Thyroid gland (tissue), 4 donors: ENCODE data around the gene CEP192. TPM values are rescaled to one million over a fixed set of nuclear protein-coding genes. Genes with fewer than 3 reads are reported as not detected.

Source experiments
- DNase-seq, 2 donors: peaks; one replicate each; pipeline ENCODE4 v3.0.0-alpha.2; 2019
- H3K27ac ChIP-seq, 3 donors: fragments of 200-600 bp; sonication (generic); 1 replicate in 2 of 3; 2 replicates in 1 of 3; pipeline ENCODE4 v1.5.1; 2016 to 2019; ENCODE audit warnings: mild to moderate bottlenecking in 1 of 3, moderate library complexity in 1 of 3
- H3K27me3 ChIP-seq: fragments of 200-600 bp; sonication (generic); one replicate; pipeline ENCODE4 v1.5.1; 2019
- H3K36me3 ChIP-seq, 2 donors: fragments of 200-600 bp; sonication (generic); one replicate each; pipeline ENCODE4 v1.5.1; 2016 to 2019
- H3K4me1 ChIP-seq, 2 donors: fragments of 200-600 bp; sonication (generic); one replicate each; pipeline ENCODE4 v1.5.1; 2017 to 2019
- H3K4me3 ChIP-seq, 3 donors: fragments of 200-600 bp; sonication (generic); replicated peaks in 1 of 3; 1 replicate in 2 of 3; 2 replicates in 1 of 3; pipeline ENCODE4 v1.5.1; 2016; ENCODE audit warnings: mild to moderate bottlenecking in 1 of 3
- H3K9me3 ChIP-seq: fragments of 200-600 bp; sonication (generic); one replicate; pipeline ENCODE4 v1.5.1; 2017
- POLR2A ChIP-seq, 2 donors: fragments of 450-650 bp; IDR thresholded peaks; one replicate each; pipeline ENCODE4 v1.6.1; 2017; ENCODE audit warnings: antibody characterized with exemption in 2 of 2, mild to moderate bottlenecking in 2 of 2, moderate library complexity in 1 of 2
- WGBS, 2 donors: methylation state at CpG; one replicate each; pipeline ENCODE4 v1.1.5; 2017; 5-methylcytosine and 5-hydroxymethylcytosine counted together
- intact Hi-C: fragments of 100-400 bp; cut with DNase I; formaldehyde crosslinking; loops from one replicate; pipeline ENCODE4 v1.15.1; 2023
- total RNA-seq, 4 donors: library from RNA; depleted of rRNA; stranded (reverse); fragments of >200 nt; gene quantifications; one replicate each; pipeline ENCODE4 v1.2.3, GENCODE V29; 2016
- TF ChIP-seq, protein P1 (sequence below), 6 experiments: fragments of 200-600 bp in 3 of 6; fragments of 450-650 bp in 3 of 6; sonication (generic) in 3 of 6; IDR thresholded peaks; one replicate each; pipeline ENCODE4 v1.5.1; 2016 to 2019; ENCODE audit warnings: antibody characterized with exemption in 6 of 6, mild to moderate bottlenecking in 2 of 6, inconsistent platforms in 1 of 6, moderate library complexity in 1 of 6

CEP192 gene
- total RNA-seq, 4 donors from 2014 or later, result 23.8 to 36.0 (median 32.2) TPM

DNA sequence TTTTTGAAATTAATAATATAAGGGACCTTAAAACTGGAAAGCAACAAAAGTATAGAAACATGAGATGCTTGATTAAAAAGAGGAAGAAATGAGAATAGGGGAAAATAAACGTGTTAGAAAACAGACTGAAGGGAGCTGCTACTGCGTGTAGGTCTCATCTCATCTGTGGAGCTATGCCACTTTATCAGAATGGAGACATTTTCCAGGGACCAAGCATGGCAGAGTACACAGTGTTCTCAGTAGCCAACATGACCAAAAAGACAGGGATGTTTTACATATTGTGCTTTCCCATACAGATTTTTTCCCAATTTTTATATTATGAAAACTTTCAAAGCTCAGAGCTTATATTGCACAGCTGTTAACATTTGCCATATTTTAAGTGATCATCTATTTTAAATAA lies 23.1 kb downstream of the CEP192 start:
- intact Hi-C loops, result no loop called here
- no peak for DNase-seq
- H3K27ac ChIP-seq, result no peak overlapping the region
- peaks cover 9 to 46% of the 10 kb centered on the region in 2 donors for H3K36me3 ChIP-seq
- no peak for TF ChIP-seq POLR2A (IDR thresholded peaks at IDR 0.05)
- TF ChIP-seq, protein P1, sequence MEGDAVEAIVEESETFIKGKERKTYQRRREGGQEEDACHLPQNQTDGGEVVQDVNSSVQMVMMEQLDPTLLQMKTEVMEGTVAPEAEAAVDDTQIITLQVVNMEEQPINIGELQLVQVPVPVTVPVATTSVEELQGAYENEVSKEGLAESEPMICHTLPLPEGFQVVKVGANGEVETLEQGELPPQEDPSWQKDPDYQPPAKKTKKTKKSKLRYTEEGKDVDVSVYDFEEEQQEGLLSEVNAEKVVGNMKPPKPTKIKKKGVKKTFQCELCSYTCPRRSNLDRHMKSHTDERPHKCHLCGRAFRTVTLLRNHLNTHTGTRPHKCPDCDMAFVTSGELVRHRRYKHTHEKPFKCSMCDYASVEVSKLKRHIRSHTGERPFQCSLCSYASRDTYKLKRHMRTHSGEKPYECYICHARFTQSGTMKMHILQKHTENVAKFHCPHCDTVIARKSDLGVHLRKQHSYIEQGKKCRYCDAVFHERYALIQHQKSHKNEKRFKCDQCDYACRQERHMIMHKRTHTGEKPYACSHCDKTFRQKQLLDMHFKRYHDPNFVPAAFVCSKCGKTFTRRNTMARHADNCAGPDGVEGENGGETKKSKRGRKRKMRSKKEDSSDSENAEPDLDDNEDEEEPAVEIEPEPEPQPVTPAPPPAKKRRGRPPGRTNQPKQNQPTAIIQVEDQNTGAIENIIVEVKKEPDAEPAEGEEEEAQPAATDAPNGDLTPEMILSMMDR (IDR thresholded peaks at IDR 0.05), result no peak
- no peaks in the 10 kb centered on the region for H3K4me1 ChIP-seq
- WGBS, 2 donors, result 86 to 94% methylated on average over 2 of the region's 2 CpGs
- no peaks in the 10 kb centered on the region for H3K9me3 ChIP-seq
- no peaks in the 10 kb centered on the region for H3K27me3 ChIP-seq
- no peak overlapping the region for H3K4me3 ChIP-seq

DNA sequence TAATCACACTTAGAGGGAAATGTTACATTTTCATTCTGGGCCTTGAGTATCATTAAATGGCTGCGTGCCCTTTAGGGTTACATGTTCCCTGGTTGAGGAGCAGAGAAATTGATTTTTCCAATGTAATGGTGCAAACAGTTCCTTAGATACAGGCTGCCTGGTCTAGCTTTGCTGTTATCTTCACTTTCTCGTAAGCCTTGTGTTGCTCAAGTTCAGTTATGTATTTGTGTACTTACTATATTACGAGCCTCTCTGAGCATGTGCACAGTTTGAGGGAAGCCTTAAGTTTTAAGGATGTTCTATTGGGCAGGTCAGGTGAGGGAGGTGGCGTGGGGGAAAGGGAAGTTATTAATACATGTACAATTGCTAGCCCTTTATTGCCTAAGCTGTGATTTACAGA lies 23.7 kb downstream of the CEP192 start:
- 92 to 98% methylated on average over 4 of the region's 4 CpGs for WGBS, 2 donors
- H3K4me3 ChIP-seq, result no peak overlapping the region
- TF ChIP-seq POLR2A (IDR thresholded peaks at IDR 0.05), result no peak
- TF ChIP-seq, protein P1 (IDR thresholded peaks at IDR 0.05), result no peak
- H3K36me3 ChIP-seq, result peaks cover 10 to 41% of the 10 kb centered on the region in 2 donors
- no peaks in the 10 kb centered on the region for H3K27me3 ChIP-seq
- no peak overlapping the region for H3K27ac ChIP-seq
- no peaks in the 10 kb centered on the region for H3K4me1 ChIP-seq
- DNase-seq, result no peak
- no peaks in the 10 kb centered on the region for H3K9me3 ChIP-seq
- intact Hi-C loops, result no loop called here

DNA sequence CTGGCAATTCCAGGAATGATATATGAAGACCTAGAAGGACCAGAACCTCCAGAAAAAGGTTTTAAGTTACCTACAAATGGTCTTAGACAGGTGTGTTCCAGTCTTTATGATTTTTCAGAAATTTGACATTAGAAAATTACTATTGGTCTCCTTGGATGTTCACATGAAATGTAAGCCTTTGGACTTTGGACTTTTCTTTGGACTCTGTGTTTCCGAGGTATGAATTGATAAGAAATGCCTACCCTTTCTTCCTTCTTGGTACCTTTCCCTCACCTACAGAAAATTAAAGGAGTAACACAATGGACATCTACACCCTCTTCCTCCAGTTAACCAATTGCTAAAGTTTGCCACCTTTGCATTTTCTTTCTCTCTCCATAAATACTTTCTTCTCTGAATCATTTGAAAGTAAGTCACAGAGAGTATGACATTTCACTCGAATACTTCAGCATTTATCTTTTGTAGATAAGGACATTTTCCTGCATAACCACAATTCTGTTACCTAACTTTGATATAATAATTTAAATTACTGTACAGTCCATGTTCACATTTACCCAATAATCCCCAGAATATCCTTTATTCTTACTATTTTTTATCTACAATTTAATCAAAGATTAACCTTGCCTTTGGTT lies 26.2 kb downstream of the CEP192 start:
- Histone ChIP-seq H3K4me3 (no peak overlapping the region), H3K27ac (no peak overlapping the region), H3K27me3 (no peaks in the 10 kb centered on the region), H3K9me3 (no peaks in the 10 kb centered on the region), H3K36me3 (peaks cover 15 to 40% of the 10 kb centered on the region in 2 donors), H3K4me1 (no peaks in the 10 kb centered on the region)
- 93 to 95% methylated on average over 2 of the region's 2 CpGs for WGBS, 2 donors
- TF ChIP-seq POLR2A (IDR thresholded peaks at IDR 0.05), result no peak
- TF ChIP-seq, protein P1 (IDR thresholded peaks at IDR 0.05), result no peak
- intact Hi-C loops, result no loop called here
- no peak for DNase-seq

DNA sequence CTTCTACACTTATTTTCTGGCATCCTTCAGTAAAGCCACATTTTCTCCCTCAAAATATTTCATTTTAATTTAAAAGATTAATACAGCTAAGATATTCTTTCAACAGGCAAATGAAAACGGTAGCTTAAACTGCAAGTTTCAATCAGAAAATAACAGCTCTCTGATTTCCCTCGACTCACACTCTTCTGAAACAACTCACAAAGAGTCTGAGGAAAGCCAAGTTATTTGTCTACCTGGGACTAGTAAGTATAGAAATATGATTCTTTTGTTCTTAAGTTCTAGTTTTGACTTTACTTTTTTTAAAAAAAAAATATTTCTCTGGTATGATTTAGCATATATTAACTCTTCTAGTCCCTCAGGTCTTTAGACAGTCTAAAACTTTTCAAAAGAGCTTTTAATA lies 27.2 kb downstream of the CEP192 start:
- intact Hi-C loops, result no loop called here
- Histone ChIP-seq H3K27ac (no peak overlapping the region), H3K9me3 (no peaks in the 10 kb centered on the region), H3K27me3 (no peaks in the 10 kb centered on the region), H3K36me3 (peaks cover 15 to 37% of the 10 kb centered on the region in 2 donors), H3K4me3 (no peak overlapping the region), H3K4me1 (no peaks in the 10 kb centered on the region)
- no peak for DNase-seq
- 90 to 96% methylated on average over 2 of the region's 2 CpGs for WGBS, 2 donors
- TF ChIP-seq, protein P1 (IDR thresholded peaks at IDR 0.05), result no peak
- TF ChIP-seq POLR2A (IDR thresholded peaks at IDR 0.05), result no peak

DNA sequence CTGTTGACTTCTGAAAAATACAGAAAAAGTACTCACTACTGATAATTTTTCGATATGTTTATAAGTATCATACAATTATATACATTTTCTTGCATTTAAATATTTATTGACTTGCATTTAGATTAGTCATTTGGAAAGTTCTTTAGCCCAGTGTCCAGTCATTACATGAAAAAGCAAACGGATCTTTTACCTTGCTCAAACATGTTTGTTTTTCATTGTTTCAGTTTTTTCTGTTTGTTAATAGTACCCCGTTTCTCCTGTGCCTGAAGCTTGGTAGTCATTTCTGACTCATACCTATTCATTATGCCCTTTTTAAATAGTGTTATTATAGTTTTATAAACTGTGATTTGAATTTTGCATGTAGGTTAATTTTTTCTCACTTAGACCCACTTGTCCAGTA lies 28.1 kb downstream of the CEP192 start:
- no peak for DNase-seq
- Histone ChIP-seq H3K4me3 (no peak overlapping the region), H3K27me3 (no peaks in the 10 kb centered on the region), H3K9me3 (no peaks in the 10 kb centered on the region), H3K36me3 (peaks cover 15 to 37% of the 10 kb centered on the region in 2 donors), H3K4me1 (no peaks in the 10 kb centered on the region), H3K27ac (no peak overlapping the region)
- intact Hi-C loops, result no loop called here
- TF ChIP-seq POLR2A (IDR thresholded peaks at IDR 0.05), result no peak
- WGBS, 2 donors, result 84 to 90% methylated on average over 3 of the region's 3 CpGs
